HG03457 (cell line): ENCODE data around the gene SIRPA.
"Not testable (repeated sequence)": the region's sequence is repeated elsewhere in the genome, so short reads cannot be mapped to it uniquely, and the experiment has no call there.

Experiments used
- ATAC-seq: cut with Tn5 transposase; IDR thresholded peaks from one replicate; pipeline ENCODE4 v1.9.1; 2021; ENCODE audit warnings: moderate number of reproducible peaks; ENCODE audit not compliant: unreplicated experiment

The SIRPA gene

DNA sequence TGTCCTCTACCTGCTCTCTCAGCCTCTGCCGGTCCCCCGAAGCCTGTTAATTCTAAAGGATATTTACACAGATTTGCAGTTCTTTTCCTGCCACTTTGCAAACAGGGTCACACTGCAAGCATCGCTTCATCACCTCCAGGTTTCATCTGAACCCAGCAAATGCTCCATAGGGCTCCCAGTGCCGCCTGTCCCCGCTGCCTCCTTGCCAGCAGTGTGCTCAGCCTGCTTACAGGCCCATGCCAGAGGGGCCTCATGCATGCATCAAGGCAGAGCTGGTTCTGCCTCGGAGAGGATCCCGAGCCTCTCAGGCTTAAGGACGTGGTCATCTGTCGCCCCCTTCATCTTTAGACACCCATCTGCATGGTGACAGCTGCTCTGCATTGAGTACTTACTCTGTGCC is 10.5 kb downstream of the SIRPA start:
- no peak for ATAC-seq

DNA sequence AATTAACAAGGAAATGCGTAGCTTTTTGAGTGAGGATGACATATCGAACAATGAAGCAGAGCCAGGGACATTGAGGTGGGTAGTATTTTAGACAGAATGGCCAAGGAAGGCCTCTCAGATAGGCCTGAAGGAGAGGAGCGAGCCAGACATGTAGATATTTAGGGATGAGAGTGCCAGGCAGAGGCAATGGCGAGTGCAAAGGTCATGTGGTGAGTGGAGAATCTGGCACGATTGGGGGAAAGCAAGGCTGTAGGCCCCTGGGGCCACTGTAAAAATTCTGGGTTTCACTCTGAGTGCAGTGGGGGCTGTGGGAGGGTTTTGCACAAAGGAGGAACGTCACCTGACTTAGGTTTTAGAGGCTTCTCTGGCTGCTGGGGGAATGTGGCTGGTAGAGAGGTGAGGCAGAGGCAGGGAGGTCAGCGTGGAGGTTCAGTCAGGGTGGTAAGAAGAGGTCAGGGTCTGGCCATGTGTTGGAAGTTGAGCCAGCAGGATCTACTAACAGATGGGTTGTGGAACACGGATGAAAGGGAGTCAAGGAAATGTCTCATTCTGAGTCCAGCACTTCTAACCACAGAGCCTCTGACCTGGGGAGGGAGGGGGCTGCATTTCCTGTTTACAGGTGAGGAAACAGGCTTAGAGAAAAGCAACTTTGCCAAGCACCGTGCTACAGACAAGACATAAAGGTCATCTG is 11.3 kb downstream of the SIRPA start:
- ATAC-seq = no peak

DNA sequence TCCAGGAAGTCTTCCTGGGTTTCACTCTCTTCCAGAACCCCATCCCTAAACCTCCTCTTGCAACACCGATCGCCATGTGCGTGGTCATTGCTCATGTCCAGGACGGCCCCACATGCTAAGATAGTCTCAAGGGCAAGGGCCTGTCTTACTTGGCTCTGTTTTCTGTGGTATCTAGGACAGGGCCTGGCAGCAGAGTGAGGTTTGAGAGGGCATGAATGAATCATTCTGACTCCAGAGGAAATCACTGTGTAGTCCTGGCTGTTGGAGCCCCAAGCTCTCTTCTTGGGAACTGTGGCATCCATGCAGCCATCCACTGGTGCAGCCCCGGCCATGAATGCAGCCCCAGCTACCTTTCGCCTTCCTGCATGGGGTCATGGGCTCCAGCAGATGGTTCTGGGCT is 12.4 kb downstream of the SIRPA start:
- ATAC-seq = no peak

DNA sequence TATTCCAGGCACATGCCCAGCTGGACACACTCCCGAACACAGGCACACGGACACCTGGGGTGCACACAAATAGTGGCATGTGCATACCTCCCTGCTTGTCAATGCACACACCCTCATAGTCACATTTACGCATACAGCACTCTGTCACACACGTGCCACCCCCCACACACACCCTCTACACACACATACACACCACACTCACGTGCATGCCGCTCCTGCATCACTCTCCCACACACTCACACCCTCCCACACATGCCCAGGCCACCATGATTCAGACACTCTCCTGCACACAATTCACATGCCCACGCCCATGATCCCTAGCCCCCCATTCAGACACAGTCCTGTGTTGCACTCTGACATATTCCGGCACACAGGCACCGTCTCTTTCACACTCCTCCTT is 13.0 kb downstream of the SIRPA start:
- no peak for ATAC-seq

DNA sequence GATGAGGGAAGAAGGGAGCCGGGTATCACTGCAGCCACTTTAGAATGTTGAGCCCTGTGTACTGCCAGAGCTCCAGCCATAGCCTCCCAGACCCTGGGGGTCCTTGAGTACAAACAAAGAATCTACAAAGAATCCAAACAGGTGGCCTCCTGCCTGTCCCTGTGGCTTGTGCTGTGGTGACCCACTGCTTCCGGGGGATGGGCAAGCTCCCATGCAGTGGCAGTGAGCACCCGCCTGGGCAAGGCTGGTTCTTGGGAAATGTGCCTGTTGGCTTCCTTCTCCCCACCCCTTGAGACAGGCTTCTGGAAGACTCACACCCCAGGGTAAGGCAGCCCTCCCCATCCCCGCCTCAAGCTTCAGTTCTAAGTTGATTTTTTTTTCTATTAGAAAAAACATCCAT is 13.9 kb downstream of the SIRPA start:
- no peak for ATAC-seq

DNA sequence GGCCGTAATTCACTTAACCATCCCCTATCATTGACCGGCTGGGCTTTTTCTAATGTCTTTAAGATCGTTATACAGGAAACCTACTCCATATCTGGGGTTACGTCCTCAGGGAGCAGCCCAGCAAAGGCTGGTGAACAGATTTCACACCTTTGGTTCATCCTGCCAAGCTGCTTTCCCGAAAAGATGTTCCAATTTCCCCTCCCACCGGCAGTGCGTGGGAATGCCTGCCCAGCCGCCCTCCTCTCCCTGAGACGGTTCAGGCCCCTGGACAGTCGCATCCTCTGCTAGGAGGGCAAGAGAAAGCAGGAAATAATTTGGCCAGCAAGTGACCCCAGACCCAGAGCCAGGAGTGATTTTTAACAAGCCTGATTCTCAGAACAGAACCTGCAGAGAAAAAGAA is 16.3 kb downstream of the SIRPA start:
- no peak for ATAC-seq

DNA sequence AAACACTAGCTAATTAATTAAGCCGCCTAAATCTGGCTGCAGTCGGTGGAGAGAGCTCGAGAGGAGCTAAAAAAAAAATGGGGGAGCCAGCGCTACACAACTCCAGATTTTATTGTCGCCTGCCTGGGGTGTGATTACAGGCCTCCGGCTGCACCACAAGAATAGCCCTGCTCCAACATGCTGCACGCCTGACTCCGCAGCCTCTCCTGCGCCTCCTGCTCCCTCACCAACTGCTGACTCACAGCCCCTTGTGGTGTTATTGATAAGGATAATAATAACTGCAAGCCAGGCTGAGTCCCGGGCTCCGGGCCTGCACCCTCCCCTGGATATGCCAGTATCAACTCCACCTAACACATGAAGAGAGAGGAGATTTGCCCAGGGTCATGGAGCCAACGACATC is 16.8 kb downstream of the SIRPA start:
- no peak for ATAC-seq

DNA sequence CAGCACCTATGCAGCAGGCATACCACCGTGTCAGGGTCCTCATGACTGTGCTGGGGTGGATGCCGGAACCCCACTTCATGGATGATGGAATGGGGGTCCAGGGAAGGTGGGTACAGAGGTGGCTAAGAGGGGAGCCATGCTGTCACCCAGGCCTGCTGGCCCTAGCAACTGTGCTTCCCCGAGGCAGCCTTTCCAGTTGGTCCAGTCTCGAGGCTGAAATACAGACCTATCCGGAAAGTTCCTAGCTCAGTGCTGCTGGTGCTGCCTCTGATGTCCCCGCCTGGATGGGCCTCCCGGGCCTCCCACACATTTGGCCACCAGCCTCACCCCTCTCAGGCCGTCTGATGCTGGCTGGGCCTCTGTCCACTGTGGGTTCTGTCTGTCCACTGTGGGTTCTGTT is 17.4 kb downstream of the SIRPA start:
- ATAC-seq = no peak

DNA sequence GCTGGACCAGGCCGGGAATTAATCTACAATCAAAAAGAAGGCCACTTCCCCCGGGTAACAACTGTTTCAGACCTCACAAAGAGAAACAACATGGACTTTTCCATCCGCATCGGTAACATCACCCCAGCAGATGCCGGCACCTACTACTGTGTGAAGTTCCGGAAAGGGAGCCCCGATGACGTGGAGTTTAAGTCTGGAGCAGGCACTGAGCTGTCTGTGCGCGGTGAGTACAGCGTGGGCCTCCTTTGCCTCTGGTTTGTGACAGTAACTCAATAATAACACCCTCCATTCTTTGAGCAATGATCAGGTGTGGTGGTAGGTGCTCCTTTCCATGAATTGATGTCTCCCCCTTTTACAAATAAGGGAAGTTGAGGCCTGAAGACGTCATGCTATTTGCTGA is 20.0 kb downstream of the SIRPA start:
- ATAC-seq = not testable (repeated sequence)

DNA sequence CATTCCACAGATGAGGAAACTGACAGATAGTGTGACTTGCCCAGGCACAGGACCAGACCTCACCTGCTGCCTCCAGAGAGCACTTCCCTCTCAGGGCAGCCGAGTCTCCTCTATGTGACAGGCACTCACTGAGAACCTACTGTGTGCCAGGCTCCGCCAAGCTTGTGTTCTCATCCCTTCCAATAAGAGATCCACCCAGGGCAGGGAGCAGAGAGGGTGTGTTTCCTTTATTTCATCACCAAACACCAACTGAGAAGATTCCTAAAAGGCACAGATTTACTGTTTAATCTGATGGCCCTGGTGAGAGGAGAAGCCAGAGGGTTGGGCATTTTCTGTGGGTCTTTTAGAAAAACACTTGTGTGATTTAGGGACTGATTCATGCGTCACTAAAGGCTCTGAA is 20.5 kb downstream of the SIRPA start:
- ATAC-seq = no peak

DNA sequence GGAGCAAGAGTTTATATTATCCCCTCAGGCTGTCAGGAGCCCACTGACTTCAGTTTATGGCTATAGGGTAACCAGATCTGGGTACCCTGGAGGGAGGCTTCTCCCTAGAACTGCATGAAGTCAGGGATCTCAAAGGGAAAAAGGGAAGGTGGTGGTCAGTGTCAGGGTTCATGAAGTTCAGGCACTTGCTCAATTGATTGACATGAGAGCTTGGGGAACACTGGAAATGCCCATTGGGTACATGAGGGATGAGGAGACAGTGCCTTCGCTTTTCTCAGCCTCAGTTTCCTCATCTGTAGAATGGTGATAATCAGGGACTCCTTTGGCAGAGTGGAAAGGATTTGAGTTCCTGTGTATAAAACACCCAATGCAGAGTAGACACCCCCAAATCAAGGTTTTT is 22.6 kb downstream of the SIRPA start:
- no peak for ATAC-seq

DNA sequence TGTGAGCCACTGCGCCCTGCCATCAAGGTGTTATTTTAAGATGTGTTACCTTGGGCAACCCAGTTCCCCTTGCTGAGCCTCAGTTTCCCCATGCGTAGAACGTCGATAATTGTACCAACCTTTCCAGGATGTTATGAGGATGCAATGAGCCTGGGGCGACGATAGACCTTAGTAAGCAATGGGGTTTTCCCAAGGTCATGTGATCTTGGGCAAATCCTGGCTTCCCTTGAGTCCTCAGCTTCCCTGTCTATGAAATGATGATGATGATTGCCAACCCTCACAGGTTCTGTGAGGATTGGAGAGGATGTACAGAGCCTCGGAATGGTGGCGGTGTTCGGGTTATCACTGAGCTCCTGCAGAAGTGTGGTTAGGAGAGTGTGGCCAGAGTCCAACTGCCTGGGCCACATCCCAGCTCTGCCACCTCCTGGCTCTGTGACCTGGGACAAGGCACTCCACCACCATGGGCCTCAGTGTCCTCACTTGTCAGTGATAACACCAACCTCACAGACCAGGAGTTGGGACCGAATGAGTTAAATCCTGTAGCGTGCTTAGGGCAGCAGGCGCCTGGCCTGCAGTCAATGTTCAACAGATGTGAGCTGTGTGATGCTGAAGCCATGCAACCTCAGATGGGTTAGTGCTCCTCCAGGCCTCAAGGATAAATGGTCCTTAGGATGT is 23.4 kb downstream of the SIRPA start:
- no peak for ATAC-seq

DNA sequence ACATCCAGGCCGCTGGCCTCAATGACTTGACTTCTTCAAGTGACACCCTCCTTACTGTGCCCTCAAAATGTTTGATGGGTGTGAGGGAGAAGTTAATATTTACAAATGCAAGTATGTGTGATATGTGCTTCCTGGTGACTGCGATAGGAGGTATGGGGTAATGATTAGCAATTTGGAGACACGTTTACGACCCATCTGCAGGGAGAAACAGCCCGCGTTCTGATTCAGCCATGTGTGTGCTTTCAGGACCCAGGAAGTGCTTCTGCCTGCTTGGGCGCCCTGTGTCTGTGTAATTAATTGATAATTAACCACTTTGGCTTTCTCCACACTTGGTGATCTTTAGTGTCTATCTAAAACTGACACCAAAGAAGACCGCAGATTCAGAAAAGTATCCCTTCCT is 25.0 kb downstream of the SIRPA start:
- no peak for ATAC-seq

DNA sequence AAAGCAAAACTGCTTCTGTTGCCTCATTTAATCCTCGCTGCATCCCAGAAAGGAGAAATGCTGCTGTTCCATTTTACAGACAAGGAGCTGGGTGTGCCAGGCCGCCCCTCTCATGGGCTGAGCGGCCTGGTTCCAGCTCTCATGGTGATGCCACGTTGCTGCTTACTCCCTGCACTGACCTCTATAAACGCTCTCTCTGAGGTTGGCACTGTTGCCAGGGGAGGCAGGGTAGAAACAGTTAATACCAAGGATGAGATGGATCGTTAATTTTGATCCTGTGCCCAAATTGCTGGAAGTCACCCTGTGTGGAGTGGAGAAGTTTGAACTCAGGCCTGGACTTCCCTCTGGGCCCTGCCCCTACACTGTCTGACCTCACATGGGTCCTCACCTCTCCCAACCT is 25.6 kb downstream of the SIRPA start:
- no peak for ATAC-seq

DNA sequence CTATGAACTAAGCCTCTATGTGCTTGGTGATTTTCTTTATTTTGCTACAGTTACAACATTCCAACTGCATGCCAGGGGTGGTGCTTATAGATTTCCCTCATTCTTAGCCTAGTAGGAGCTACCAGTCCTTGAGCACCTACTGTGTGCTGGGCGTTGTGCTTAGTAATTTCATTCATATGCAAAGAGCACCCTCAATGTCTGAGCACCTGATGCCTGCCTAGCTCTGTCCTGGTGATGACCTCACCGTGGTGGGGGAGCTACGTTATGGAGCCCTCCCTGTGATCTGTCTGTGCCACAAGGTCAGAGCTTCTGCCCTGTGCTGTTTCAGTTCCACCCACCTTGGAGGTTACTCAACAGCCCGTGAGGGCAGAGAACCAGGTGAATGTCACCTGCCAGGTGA is 26.8 kb downstream of the SIRPA start:
- not testable (repeated sequence) for ATAC-seq

DNA sequence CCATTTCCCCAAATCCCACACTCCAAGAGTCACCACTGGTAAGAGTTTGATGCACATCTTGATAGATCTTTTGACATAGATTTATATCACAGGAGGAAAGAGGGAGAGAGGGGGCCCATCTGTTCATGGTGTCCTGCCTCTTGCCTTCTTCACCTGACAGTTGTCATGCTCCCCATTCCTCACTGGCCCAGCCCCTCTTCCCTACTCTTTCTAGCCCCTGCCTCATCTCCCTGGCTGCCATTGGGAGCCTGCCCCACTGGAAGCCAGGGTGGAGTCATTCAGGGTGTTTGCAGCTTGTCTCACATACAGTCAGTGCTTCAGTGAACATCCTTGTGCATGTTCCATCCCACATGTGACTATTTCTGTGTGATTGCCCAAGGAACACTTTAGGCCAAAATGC is 27.6 kb downstream of the SIRPA start:
- no peak for ATAC-seq

DNA sequence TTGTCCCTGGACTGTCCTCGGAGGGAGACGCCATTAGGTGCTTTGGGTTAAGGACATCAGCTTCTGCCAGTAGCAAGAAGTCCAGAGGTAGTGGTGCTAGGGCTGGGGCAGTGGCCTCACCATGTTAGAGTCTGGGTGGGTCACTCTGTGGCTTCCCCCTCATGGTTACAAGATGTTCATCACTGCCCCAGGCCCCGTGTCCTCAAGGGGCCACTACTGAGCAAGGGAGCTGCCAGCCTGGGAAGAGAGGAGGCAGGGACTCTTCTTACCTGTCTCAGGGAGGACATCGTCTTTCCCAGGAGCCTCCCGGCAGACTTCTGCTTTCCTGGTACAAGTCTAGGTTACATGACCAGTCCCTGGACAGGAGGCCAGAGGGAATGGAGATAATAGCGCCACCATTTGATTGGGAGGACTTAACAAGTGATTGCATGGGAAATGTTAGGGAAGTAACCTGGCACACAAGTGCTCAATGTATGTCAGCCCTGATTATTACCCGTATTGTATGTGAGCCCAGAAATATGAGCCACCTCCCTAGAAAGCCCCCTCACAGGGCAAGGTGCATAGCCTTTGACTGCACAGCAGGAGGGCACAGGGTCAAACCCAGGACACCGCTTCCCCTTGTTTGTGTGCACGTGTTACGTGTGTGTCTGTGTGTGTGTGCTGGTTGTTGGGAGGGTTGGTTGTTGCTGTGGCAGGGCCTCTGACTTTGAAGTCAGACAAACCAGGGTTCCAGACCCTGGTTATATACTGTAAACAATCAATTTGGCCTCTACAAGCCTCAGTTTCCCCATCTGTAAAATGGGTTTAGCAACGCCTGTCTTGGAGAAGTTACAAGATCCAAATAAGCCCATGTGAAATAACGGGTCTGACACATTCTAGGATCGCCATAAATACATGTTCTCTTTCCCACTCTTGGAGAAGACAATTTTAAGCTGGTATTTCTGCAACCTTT is 30.0 kb downstream of the SIRPA start:
- no peak for ATAC-seq

DNA sequence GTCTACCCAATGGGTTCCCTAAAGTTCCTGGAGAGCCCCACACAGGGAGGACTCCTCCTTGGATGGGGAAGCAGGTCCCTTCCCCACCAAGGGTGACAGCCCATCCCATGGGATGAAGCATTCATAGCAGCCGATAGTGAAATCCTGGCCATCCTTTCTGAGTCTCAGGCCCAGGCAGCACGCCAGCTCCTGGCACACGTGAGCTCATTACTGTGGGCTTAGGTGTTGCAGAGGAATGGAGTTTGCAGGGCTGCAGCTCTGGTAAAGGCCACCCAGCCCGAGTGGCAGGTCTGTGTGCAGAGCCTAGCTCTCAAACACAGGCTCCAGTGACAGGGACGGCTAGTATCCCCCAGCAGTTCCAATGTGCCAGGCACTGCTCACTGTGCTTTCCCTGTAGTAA is 31.0 kb downstream of the SIRPA start:
- no peak for ATAC-seq

DNA sequence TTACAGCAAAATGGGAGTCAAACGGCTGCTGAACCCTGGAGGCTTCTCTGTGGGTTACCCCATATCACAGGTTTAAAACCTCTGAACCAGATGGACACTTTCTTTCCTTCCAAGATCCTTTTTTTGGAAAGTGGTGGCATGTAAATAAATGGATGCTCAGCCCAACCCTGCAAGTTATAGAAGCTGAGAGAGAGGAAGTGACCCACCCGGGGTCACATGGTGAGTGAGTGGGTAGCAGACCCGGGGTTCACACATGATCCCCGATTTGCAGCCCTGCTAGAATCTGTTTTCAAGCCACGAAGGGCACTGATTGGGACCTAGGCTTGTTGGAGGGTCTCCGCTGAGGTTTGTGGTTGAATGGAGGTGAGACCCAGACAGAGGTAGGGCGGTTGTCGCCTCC is 32.0 kb downstream of the SIRPA start:
- no peak for ATAC-seq

DNA sequence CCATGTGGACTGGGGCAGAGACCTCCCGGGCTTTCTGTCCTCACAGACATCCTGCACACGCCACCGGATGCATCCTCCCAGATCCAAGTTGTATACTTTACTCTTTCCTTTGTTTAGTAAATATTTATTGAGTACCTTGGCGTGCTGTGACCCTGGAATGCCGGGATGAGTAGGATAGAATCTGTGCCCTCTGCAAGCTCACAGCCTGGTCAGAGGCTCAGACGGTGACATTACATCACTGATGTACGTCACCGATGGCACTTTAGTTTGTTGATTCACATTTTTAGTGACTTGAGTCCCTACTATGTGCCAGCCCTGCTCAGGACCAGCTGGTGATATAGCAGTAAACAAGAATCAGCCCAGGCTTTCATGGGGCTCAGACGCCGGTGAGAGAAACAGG is 32.9 kb downstream of the SIRPA start:
- ATAC-seq = no peak

DNA sequence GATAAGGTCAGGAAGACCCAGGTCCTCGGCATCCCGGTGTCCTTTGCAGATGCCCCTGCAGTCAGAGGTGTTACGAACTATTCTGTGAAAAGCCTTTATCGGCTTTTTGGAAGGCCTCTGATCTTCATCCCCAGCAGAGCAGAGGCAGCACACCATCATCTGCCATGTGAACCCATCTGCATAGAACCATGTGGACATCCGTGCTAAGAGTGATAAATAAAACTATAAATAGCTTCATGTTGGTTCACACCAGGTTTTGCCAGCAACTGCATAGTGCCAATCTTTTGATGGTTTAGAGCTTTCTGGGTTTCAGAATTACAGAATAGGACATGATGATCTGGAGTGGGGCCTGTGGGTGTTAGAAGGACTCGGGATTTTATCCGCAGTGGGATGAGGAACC is 33.6 kb downstream of the SIRPA start:
- no peak for ATAC-seq

DNA sequence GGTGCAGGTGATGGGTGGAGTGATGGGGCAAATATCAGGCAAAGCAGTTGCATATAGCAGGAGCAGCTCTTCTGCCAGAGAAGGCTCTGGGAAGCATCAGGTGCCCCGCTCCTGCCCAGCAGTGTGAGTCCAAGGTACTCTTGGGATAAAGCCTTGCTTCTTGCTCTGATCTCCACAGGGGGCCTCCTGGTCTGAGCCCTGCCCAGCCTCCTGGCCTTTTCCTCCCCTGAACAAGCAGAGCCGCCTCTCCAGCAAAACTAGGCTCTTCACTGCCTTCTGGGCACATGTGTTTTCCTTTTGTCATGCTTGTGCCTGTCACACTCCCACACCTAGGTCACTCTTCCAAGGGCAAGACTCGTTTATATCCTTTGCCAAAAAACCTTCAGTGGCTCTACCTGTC is 34.3 kb downstream of the SIRPA start:
- ATAC-seq = no peak
